DMS 273 treated with DMSO at 0.1 percent for 48 hours (cell line): ENCODE data around the gene FAAH.

Experiments used
- DNase-seq: peaks from one replicate; lab custom pipeline; 2025; lab: John Stamatoyannopoulos, UW

Gene FAAH

GRCh38 chr1:46451948-46452930, 58.1 kb downstream of the FAAH start:
- DNase-seq, result no peak

GRCh38 chr1:46452931-46453325, 58.8 kb downstream of the FAAH start:
- no peak for DNase-seq

- no peak for DNase-seq
Observed at GRCh38 chr1:46453449-46453848, 59.3 kb downstream of the FAAH start.

GRCh38 chr1:46455951-46456350, 61.8 kb downstream of the FAAH start:
- no peak for DNase-seq

- peak; percentile 2 for DNase-seq
Observed at GRCh38 chr1:46456411-46456963, 62.4 kb downstream of the FAAH start.

- DNase-seq, result no peak
Observed at GRCh38 chr1:46457178-46457577, 63.1 kb downstream of the FAAH start.

GRCh38 chr1:46458190-46458589, 64.1 kb downstream of the FAAH start:
- no peak for DNase-seq

GRCh38 chr1:46458846-46459245, 64.7 kb downstream of the FAAH start:
- no peak for DNase-seq

- no peak for DNase-seq
Observed at GRCh38 chr1:46459315-46459714, 65.2 kb downstream of the FAAH start.

- no peak for DNase-seq
Observed at GRCh38 chr1:46461017-46461808, 67.1 kb downstream of the FAAH start.

- DNase-seq, result no peak
Observed at GRCh38 chr1:46461809-46462448, 67.8 kb downstream of the FAAH start.
